NCI-H2081 (cell line): ENCODE results near the gene AFDN.
"Not testable (repeated sequence)": the region's sequence is repeated elsewhere in the genome, so short reads cannot be mapped to it uniquely, and the experiment has no call there.

ENCODE experiments used
- DNase-seq, 2 experiments: peaks; one replicate each; lab custom pipeline; 2025; lab: John Stamatoyannopoulos, UW

The AFDN gene

GRCh38 chr6:167953551-167953950 is 126.8 kb downstream of the AFDN start:
- DNase-seq: no peak

- DNase-seq: no peak
Observed at GRCh38 chr6:167954151-167954550, 127.4 kb downstream of the AFDN start.

GRCh38 chr6:167956491-167956890 is 129.8 kb downstream of the AFDN start:
- no peak for DNase-seq

GRCh38 chr6:167956983-167957492 is 130.3 kb downstream of the AFDN start:
- DNase-seq: no peak

GRCh38 chr6:167957626-167958025 is 130.9 kb downstream of the AFDN start:
- DNase-seq: no peak

- no peak for DNase-seq
Observed at GRCh38 chr6:167960579-167960978, 133.9 kb downstream of the AFDN start.

GRCh38 chr6:167962711-167963110 is 136.0 kb downstream of the AFDN start:
- DNase-seq: peak in 1 of 2 experiments; percentile 2

- DNase-seq: no peak
Observed at GRCh38 chr6:167963589-167964057, 136.9 kb downstream of the AFDN start.

GRCh38 chr6:167965592-167966539 is 139.2 kb downstream of the AFDN start:
- no peak for DNase-seq

- no peak for DNase-seq
Observed at GRCh38 chr6:167966540-167966905, 139.8 kb downstream of the AFDN start.

GRCh38 chr6:167968091-167968490 is 141.4 kb downstream of the AFDN start:
- peak in 1 of 2 experiments; percentile 5 for DNase-seq

GRCh38 chr6:167970230-167970629 is 143.5 kb downstream of the AFDN start:
- DNase-seq: no peak

- DNase-seq: no peak
Observed at GRCh38 chr6:167972193-167972592, 145.5 kb downstream of the AFDN start.

GRCh38 chr6:167973148-167973885 is 146.6 kb downstream of the AFDN start:
- no peak for DNase-seq

- no peak for DNase-seq
Observed at GRCh38 chr6:167974640-167975344, 148.1 kb downstream of the AFDN start.

- DNase-seq: no peak
Observed at GRCh38 chr6:167975458-167975857, 148.7 kb downstream of the AFDN start.

- not testable (repeated sequence) for DNase-seq
Observed at GRCh38 chr6:167976116-167976657, 149.5 kb downstream of the AFDN start.

- no peak for DNase-seq
Observed at GRCh38 chr6:167976708-167977107, 150.0 kb downstream of the AFDN start.

- DNase-seq: no peak
Observed at GRCh38 chr6:167977717-167978467, 151.2 kb downstream of the AFDN start.

- DNase-seq: no peak
Observed at GRCh38 chr6:167978607-167979006, 151.9 kb downstream of the AFDN start.
